IMR-90 (cell line): ENCODE measurements around the gene RXRB.

Experiments used
- MAZ ChIP-seq: IDR thresholded peaks from 2 replicates; pipeline ENCODE4 v1.6.1; 2012; ENCODE audit warnings: low read depth, mild to moderate bottlenecking, low read length, improper control_type of control experiment, moderate library complexity, borderline replicate concordance
- POLR2A ChIP-seq: IDR thresholded peaks from 2 replicates; pipeline ENCODE4 v1.6.1; 2012; ENCODE audit warnings: mild to moderate bottlenecking, low read depth, low read length
- RAD21 ChIP-seq: IDR thresholded peaks from 2 replicates; pipeline ENCODE4 v1.6.1; 2012; ENCODE audit warnings: low read length, improper control_type of control experiment
- TF ChIP-seq, protein P1 (sequence below): fragments of 150-350 bp; IDR thresholded peaks from 2 replicates; pipeline ENCODE4 v1.6.1; 2017; ENCODE audit warnings: mild to moderate bottlenecking, antibody characterized with exemption, low read length, low read depth

DNA sequence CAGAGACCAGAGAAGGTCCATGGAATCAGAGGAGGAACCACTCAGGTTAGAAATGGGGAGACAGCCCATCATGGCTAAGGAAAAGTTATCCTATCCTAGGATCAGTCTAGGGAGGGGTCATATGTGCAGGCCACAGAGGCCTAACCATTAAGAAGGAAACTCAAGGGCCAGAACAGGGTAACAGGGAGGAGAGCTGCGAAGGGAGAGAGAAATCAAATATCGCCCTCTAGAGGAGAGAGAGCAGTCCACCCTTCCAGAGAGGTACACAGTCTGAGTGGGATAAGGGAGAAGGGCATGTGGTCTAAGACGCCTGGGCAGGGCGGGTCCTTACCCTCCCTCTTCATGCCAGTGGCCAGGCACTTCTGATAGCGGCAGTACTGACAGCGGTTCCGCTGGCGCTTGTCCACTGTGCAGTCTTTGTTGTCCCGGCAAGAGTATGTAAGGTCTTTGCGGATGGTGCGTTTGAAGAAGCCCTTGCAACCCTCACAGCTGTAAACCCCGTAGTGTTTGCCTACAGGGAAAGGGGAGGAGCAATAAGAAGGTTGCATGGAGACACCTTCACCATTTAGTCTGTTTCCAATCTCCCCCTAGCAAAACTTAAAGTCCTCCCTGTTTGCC, 2.9 kb downstream of the RXRB start:
- TF ChIP-seq POLR2A (no peak), RAD21 (peak; percentile 57), MAZ (no peak)
- TF ChIP-seq, protein P1, sequence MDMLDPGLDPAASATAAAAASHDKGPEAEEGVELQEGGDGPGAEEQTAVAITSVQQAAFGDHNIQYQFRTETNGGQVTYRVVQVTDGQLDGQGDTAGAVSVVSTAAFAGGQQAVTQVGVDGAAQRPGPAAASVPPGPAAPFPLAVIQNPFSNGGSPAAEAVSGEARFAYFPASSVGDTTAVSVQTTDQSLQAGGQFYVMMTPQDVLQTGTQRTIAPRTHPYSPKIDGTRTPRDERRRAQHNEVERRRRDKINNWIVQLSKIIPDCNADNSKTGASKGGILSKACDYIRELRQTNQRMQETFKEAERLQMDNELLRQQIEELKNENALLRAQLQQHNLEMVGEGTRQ, result no peak
